Activated CD4-positive, CD25-positive, alpha-beta regulatory T cell (primary cell): ENCODE measurements around the gene TEX55.
"Not testable (repeated sequence)": the region's sequence is repeated elsewhere in the genome, so short reads cannot be mapped to it uniquely, and the experiment has no call there.

Experiments used
- DNase-seq, 4 experiments: peaks; one replicate each; lab custom pipeline; 2025; lab: John Stamatoyannopoulos, UW

The TEX55 gene

GRCh38 chr3:119145500-119146167 is at the start of gene TEX55:
Gene TEX55 (plus strand): TSS chr3:119146165. CDS start chr3:119146190, 25 bp downstream.
- DNase-seq, result no peak

DNA sequence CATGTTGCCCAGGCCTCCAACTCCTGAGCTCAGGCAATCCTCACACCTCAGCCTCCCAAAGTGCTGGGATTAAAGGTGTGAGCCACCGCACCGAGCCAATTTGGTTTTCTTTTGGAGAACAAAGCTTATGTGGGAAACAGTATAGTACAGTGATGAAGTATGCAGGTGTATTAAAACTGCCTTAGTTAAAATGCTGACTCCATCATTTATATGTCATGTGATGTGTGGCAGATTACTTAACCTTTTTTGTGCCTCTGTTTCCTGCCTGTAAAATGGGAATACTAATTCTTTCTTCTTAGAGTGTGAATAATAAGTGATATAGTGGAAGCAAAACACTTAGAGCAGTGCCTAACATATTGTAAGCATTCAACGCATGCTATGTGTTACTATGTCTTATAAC is 48.0 kb upstream of the TEX55 start:
- DNase-seq, result no peak

DNA sequence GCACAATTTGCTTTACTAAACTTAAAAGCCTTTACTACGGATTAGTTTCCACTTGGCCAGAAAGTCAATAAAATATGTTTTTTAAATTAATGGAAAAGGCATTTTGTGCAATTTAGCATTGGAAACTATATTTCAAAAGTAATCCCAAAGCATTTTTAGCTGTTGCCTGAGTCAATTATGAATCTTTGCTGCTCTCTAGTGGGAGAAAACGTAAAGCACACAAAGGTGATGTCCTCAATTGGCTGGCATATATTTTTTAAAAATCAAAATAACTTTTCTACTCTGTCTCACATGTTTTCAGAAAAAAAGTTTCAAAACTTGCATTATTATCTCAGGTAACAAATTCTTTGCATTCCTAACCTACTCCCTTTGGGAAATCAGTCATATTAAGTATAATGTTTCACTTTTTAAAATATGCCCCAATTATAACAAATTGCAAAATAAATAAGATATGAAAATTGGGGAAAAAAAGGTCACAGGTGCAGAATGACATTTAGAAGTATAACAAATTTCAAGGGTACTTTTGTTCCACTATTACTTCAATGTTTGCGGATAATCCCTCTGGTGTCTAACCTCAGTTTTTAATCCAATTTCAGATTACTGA is 47.2 kb upstream of the TEX55 start:
- no peak for DNase-seq

DNA sequence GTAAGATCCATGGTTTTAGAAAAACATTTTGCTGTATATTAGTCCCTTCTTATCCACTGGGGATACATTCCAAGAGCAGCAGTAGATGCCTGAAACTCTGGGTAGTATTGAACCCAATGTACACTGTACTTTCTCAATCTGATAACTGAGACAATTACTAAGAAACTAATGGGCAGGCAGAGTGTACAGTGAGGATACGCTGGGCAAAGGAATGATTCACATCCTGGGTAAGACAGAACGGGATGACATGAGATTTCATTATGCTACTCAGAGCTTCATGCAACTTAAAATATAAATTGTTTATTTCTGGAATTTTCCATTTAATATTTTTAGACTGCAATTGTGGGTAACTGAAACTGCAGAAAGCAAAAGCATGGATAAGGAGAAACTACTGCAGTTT is 46.2 kb upstream of the TEX55 start:
- no peak for DNase-seq

- no peak for DNase-seq
Observed at GRCh38 chr3:119104031-119104430, 41.9 kb upstream of the TEX55 start.

- DNase-seq, result not testable (repeated sequence)
Observed at GRCh38 chr3:119118330-119118729, 27.6 kb upstream of the TEX55 start.

DNA sequence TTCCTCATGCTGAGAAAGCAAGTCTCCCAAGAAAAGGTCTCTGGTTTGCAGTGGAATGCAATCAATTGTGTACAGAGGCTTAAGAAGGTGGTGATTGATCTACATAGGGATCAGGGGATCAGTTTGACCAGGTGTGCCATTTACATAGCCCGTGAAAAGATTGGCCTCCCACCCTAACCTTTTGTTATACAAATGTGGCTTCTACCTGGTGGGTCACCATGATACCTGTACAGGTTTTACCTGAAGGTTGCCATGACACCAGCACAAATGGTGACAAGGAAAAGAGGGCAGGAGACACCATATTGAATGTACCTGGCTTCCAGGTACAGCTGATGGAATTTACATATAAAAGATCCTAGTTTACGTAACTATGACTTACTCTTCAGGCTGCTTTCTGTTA is 25.5 kb upstream of the TEX55 start:
- DNase-seq, result no peak

DNA sequence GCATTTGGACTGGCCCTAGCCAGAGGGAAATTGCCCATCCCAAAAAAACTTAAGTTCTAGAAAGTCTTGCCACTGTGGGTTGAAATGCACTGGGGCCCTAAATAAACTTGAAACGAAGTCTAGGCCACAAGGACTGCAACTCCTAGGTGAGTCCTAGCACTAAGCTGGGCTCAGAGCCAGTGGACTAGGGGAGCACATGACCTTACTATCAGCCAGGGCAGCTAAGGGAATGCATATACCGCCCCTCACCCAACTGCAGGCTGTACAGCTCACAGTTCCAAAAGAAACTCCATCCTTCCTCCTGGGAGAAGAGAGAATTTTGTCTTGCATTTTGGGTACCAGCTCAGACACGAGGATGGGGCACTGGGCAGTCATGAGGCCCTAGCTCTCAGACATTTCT is 23.6 kb upstream of the TEX55 start:
- DNase-seq, result no peak

GRCh38 chr3:119125342-119125741 is 20.6 kb upstream of the TEX55 start:
- no peak for DNase-seq

- no peak for DNase-seq
Observed at GRCh38 chr3:119125742-119126504, 20.0 kb upstream of the TEX55 start.

GRCh38 chr3:119130291-119130690 is 15.7 kb upstream of the TEX55 start:
- DNase-seq, result not testable (repeated sequence)

- DNase-seq, result not testable (repeated sequence)
Observed at GRCh38 chr3:119132291-119132690, 13.7 kb upstream of the TEX55 start.

DNA sequence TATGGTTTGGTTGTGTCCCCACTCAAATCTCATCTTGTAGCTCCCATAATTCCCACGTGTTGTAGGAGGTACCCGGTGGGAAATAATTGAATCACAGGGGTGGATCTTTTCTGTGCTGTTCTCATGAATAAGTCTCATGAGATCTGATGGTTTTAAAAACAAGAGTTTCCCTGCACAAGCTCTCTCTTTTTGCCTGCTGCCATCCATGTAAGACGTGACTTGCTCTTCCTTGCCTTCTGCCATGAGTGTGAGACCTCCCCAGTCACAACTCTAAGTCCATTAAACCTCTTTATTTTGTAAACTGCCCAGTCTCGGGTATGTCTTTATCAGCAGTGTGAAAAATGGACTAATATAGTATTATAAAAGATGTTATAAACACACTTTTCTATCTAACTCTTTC is 6.6 kb upstream of the TEX55 start:
- not testable (repeated sequence) for DNase-seq

DNA sequence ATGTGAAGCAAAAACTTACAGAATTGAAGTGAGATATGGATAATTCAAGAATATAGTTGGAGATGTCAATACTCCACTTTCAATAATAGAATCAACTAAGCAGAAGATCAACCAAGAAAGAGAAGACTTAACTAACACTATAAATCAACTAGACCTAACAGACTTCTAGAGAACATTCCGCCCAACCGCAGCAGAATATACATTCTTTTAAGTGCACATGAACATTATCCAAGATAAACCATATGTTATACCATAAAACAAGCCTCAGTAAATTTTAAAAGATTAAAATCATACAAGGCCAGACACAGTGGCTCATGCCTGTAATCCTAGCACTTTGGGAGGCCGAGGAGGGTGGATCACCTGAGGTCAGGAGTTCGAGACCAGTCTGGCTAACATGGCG is 5.5 kb upstream of the TEX55 start:
- DNase-seq, result no peak

- DNase-seq, result no peak
Observed at GRCh38 chr3:119145128-119145499, 851 bp upstream of the TEX55 start.

GRCh38 chr3:119146578-119147375 is 812 bp downstream of the TEX55 start:
- DNase-seq, result no peak

DNA sequence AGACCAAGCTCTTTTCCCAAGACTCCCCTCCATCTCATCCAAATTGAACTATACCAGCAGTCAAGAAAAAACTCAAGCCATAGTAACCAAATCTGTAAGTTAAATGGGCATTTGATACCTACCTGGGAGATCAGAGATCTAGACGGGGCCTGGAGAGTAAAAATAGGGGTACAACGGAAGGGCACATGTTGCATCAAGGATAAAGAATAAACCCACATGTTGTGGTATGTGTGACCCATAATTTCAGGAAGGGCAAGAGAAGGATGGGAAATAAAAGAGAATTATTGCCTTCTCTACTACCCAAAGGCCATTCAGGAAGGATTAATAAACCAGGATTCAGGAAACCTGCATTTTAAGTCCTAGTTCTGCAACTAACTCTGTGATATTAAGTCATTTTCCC is 1.5 kb downstream of the TEX55 start:
- DNase-seq, result no peak

- DNase-seq, result no peak
Observed at GRCh38 chr3:119148493-119149180, 2.7 kb downstream of the TEX55 start.

DNA sequence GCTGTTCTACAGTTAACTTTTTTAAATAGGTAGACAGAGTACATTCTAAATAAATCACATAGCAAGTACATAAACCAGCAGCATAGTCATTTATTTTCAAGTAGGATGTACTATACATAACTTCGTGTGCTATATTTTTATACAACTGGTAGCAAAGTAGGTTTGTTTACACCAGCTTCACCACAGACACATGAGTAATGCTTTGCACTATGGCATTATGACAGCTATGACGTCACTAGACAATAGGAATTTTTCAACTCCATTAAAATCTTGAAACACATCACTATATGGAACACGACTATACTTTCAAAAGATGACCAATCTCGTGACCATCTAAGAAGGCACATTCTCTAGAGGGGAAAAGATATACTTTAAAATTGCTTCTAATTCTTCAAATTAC is 3.5 kb downstream of the TEX55 start:
- no peak for DNase-seq

GRCh38 chr3:119156868-119157267 is 10.9 kb downstream of the TEX55 start:
- DNase-seq, result no peak

DNA sequence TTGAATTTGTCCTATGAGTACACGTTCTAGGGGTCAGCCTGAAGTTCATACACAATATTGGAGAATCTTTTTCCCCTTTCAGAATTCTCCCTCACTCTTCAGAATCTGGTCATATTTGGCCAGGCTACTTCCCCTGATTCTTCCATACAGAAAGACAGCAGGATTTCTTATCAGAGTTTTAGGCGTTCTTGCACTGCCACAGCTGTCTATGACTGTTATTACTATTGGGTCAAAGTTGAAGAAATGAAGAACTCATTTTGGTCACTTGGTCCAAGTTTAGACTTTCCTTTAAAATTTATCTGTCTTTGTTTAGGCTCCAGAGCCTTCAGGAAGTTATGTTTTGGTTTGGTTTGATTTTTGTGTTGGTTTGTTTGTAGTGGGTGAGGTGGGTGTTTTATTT is 12.0 kb downstream of the TEX55 start:
- DNase-seq, result no peak

DNA sequence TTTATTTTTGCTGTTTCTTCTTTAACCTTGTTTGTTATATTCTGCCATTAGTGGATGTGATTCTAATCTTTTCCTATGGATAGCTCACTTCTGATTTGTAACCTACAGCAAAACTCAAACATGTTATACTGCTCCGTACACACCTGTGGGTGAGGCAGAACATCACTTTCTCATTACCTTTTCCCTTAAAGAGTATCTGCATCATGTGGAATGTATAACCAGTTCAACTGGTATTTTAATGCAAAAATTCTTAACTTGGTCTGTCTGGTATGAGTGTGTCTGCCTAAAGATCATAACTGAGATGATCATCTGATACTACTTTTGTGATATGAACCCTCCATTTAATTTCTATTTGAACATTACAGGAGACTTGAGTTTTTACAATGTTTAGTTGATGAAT is 14.4 kb downstream of the TEX55 start:
- DNase-seq, result no peak
